GM21526 (cell line): ENCODE results near the gene ANKS1B.
"Not testable (repeated sequence)": the region's sequence is repeated elsewhere in the genome, so short reads cannot be mapped to it uniquely, and the experiment has no call there.

Source experiments
- ATAC-seq: cut with Tn5 transposase; IDR thresholded peaks from one replicate; pipeline ENCODE4 v1.9.1; 2021; ENCODE audit warnings: moderate library complexity; ENCODE audit not compliant: unreplicated experiment, low FRiP score

Gene ANKS1B

DNA sequence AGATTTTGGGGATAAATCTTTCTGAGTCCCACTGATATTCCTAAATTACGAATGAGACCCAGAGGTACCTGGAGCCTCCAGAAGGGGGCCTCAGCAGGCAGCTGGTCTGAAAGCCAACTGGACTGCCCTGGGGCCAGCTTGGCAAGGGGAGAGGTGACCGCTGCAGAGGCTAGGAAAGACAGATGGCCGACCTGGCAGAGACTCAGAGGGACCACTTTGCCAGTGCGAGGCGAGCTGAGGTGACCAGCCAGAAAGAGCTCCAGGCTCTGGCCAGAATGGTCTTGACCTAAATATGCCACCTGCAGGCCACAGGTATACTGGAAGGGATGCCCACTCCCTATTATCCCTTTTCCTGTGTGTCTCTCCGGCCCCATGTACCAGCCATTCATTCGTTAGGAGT lies 594.0 kb downstream of the ANKS1B start:
- no peak for ATAC-seq

DNA sequence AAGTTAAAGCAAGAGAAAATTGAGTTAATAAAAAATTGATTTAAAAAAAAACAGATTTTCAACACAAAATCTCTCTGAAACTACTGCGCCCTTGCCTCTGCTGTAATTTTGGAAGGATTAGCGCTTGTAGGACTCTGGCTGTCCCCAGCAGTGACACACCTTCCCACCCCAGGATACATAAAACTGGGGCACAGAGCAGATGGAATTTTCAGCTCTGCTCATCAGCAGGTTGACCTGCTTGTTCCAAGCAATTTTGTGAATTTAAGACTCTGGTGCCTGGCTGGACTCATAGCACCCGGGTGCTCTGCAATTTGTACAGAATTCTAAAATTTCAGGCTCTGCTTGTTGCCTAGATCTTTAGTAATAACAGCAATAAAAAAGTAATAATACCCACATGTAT lies 595.0 kb downstream of the ANKS1B start:
- ATAC-seq, result no peak

DNA sequence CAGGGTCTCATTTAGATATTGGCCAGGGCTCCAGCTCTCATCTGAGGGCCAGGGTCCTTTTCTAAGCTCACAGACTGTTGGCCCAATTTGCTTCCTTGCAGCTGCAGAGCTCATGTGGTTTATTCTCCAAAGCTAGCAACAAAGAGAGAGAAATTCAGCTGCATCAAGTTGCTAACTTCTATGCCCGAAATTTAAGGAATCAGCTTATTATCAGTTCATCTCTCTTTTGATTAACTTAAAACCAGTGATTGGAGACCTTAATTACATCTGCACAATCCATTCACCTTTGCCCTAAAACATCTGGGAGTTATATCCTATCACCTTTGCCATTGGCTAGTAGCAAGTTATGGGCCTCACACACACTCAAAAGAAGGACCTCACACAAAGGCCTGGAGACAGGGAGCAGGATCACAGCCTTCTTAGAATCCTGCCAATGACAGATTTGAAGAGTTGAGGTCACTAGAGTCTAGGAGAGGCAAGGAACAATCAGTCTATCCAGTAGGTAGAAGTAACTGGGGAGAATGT lies 596.0 kb downstream of the ANKS1B start:
- ATAC-seq, result no peak

DNA sequence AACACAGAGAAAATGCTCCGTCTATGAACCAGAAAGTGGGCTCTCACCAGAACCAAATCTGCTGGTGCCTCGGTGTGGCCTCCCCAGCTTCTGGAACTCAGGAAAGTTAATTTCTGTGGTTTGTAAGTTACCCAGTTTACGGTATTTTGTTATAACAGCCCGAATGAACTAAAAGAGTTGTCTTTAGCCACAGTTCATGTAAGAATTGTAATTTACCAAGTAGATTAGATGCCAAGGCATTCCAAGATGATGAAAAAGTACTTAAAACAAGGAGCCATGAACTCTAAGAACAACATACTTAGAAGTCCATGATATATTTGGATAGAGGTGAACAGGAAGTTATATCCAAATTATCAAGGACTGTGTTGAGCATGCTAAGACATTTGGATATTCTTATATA lies 597.1 kb downstream of the ANKS1B start:
- ATAC-seq, result no peak

DNA sequence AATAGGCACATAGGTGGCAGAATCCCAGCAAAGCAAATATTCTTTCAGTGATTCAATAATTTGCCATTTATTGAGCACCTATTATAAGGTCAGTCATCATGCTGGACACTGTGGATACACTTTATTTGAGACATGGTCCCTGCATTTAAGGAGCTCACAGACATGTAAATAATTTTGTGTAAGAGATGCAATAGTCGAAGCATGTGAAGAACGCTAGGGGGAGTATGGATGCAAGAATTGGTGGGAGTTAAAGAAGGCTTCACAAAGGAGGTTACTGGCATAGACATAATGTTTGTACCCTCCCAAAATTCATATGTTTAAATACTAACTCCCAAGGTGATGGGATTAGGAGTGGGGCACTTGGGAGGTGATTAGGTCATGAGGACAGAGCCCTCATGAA lies 597.8 kb downstream of the ANKS1B start:
- no peak for ATAC-seq

DNA sequence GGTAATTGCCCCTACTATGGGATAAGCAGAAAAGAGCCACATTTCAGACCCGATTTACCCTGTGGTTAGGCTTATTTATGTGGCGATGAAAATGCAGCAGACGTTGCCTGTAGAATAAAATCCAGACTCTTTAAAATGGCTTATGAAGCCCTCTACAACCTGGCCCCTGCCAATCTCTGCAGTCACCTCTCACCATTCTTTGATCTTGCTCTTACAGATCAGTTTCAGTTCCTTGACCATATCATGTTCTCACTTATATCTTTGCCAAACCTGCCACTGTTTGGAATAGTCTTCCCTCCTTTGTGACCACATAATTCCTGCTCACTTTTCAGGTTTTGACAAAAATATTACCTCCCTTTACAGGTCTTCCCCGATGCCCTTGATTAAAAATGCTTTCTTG lies 601.5 kb downstream of the ANKS1B start:
- ATAC-seq, result no peak

DNA sequence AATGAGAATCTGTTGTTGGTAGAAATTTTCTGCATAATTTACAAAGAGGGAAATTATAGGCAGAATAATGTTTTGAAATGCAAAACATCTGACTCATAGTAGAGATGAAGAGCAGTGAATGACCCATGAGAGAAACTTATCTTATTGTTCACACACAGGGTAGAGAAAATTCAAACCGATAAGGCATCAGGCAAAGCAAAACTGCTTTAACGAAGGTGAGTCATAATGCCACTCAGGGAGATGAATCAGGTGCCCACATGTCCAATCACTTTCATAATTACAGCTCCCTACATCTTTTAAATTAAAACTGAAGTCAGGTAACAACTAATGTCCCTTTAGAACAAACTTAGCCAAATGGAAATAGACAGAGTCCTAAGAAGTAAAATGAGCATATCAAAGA lies 602.7 kb downstream of the ANKS1B start:
- ATAC-seq, result peak; percentile 72

DNA sequence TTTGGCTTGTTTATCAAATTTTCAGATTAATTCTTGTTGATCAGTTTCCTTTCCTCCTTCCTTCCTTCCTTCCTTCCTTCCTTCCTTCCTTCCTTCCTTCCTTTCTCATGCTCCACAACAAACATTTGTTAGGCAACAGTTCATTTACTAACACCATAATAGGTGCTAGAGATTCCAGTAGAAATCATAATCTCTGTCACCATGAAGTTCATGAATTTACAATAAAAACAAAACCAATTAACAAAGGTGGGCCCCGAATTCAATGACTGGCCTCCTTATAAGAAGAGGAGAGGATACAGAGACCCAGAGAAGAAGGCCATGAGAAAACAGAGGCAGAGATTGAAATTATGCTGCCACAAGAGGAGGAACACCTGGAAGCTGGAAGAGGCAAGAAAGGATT lies 604.0 kb downstream of the ANKS1B start:
- ATAC-seq, result no peak

DNA sequence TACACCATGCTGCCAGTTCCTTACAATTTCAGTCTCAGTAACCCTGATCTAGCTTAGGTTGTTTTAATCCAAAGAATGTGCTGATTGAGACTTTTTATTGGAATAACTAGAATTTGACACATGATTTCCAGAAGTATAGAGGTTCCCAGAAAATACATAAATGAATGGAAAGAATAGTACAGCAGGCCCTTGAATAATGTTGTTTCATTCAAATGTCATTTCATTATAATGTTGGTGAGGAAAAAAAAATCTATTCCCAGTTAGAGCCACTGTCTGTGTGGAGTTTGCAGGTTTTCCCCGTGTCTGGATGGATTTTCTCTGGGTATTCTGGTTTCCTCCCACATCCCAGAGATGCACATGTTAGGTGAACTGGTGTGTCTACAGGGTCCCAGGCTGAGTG lies 610.7 kb downstream of the ANKS1B start:
- no peak for ATAC-seq

DNA sequence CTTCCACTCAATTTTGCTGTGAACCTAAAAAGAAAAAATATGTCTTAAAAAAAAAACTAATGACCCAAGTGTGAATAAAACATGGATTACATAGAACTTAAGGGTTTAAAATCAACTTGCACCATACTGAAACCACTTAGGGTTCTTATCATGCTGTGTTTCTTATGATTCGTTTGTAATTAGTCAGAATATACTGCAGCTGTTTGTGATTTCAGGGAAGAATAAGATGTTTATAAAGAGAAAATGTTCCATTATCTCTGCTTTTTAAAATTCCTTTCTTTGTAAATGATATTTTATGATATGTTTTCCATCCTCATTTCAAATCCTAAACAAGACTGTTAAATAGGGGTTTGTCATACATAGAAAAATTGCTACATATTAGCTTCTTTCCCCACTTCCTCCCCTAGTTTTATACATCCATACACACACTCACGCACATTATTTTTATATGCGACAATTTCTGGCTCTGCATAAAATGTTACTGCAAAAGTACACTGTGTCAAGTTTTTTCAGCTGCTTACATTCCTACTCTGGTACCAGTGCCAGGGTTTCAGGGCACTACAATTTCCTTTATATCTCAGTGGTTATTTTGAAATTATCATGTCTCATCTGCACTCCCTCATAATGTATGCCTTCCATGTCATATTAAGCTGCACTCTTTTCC lies 612.3 kb downstream of the ANKS1B start:
- no peak for ATAC-seq

DNA sequence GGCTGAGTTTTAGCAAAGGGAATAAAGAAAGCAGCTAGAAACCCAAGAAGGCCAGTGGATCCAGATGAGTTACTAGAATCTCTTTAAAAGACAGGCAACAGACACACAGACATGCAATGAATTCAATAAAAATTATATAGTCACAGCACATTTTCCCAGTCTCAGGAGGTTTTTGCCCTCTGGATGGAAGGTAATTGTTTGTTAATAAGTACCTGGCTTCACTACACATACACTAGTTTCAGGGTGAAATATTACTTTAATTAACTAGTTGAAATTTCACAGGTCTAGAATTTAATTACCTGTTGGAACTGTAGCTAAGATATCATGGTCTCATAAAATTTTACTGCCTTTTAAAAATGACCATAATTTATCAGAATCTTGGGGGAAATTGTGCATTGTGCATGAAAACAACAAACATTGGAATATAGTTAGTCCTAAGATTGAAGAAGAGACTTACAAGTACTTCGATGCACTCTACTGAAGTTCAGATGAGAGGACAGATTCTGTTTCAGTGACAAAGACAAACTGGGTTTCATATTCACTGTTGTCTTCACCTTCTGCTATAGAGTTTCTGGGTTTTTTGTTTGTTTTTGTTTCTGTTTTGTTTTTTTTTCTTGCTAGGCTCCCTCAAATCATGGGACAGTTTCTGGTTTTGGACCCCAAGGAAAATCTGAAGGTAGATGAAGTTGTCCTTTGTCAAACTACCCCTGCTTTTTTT lies 614.2 kb downstream of the ANKS1B start:
- ATAC-seq, result no peak

DNA sequence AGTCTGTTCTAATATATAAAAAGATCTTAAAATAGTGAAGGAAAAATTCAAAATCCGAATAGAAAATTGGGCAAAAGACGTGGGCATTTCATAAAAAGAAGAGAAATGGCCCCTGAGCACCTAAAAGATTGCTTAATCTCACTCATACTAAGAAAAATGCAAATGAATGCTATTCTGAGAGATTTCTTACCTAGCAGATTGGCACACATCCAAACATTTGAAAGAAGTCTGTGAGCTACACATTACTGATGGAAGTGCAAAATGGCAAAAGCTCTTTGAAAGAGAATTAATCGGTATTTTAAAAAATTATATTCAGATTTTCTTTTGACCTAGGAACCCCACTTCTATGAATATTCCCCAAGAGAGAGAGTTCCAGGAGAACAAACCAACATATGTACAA lies 617.6 kb downstream of the ANKS1B start:
- ATAC-seq, result no peak

DNA sequence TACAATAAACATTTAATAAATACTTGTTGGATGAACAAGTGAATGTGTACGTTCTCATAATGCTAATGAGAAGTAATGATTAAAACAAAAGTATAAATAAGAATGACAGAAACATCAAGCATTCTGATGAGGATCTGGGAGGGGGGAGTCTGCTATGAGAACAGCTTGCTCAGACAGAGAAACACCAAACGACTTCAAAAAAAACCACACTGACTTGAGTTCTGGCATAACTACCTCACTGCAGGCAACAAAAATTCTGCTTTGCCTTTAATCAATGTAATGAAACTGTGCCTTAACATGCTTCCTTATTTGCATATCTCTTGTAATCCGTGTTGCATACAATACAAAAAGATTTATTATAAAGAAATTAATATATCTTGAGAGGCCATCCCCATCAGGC lies 632.5 kb downstream of the ANKS1B start:
- ATAC-seq, result no peak

DNA sequence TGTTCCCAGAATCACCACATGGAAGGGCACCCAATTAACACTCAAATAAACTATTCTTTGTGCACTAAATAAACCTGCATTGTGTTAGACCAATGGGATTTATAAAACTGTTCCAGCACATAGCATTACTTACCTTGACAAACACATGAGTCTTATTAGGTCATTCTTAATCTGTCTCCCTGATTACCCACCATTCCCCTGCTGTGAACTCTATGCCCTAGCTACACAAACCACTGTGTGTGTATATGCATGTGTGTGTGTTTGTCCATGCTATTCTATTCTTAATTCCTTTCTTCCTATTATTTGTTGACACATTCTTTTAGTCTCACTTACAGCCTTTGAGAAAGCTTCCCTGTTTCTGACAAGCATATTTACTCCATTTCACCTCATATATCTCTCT lies 640.8 kb downstream of the ANKS1B start:
- no peak for ATAC-seq

DNA sequence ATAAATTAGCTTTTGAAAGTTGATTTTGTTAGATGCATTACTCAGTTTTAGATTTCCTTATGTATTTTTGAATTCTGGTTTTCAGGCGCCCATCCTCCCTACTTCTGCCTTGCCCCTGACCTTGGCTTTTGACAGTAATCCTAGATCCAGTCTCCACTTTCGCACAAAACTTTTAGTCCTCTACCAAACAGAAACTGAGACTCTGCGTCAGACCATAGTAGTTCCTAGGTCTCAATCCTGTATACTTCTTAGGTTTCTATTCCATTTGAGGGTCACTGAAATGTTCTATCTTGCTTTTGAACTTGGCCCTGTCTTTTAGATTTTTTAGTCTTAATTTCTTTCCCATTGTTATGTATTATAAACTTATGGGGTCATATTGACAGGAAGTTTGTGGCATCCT lies 645.1 kb downstream of the ANKS1B start:
- no peak for ATAC-seq

DNA sequence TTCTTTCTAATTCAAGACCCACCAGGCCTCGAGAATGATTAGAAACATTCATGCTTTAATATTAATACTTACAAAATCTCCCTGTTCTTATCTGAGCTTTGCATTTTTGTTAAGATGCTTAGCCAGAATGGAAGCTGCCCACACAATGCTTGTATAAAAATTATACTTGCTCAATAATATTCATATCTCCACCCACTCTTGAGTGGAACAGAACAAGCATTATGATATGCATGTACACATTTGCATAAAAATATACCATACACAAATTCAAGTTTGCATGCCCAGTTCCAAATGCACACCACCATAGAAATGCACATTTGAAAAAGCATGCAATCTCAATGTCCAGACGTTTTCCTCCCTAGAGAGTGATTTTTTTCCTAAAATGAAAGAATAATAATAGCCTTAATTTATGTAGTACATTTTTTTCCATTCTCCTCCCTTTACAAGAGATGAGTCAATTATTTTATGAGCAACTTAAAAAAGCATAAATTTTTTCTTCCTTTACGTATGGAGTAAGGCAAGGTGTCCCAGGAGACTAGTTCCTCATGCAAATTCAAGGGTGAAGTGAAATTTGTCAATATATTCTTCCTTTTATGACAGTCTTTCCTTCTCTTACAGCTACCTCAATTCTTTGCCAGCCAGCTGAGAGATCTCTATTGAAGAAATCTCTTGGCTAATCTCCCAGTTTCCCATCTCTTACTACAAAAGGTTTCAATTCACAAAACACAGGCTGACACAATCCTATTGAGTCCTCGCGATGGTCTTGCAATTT lies 650.3 kb downstream of the ANKS1B start:
- ATAC-seq, result no peak

DNA sequence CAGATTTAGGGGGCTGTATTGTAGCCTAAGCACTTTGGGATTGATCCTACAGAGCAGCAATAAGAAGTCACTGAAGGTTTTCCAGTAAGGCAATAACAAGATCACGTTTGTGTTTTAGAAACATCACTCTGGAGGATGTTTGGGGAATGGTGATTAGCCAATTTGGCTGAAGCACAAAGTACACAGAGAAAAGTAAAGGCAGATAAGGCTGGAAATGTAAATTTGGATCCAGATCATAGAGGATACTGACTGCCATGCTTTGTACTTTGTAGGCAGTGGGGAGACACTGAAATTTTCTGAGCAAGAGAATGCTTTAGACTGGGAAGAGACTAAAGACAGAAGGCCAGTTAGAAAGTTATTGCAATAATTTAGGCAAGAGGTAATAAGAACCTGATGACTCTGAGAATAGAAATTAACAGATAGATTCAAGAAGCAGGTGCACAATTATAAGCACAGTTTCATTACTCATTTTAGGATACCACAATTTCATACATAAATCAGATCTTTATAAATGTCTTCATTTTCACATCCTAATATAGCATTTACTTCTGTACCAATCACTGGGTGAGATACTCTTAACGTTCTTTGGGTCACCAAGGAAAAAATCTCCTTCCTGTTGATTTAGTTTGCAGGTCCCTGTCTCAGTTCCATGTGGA lies 651.7 kb downstream of the ANKS1B start:
- peak; percentile 49 for ATAC-seq

DNA sequence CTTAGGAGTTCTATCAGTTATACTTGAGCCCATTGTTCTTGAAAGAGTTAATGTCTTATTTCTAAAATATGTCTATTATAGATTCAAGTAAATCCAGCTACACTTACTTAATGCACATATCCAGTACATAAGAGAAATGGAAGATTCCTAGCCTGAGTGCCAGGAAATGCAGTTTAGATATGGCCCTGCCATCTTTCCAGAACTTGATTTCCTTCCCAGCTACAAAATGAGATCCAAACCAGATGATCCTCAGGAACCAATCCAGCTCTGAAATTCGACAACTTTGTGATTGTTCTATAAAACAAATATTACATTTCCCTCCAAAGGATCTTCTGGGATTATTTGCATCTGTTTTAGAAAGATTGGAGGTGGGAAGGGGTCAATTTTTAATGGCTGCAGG lies 654.5 kb downstream of the ANKS1B start:
- no peak for ATAC-seq

DNA sequence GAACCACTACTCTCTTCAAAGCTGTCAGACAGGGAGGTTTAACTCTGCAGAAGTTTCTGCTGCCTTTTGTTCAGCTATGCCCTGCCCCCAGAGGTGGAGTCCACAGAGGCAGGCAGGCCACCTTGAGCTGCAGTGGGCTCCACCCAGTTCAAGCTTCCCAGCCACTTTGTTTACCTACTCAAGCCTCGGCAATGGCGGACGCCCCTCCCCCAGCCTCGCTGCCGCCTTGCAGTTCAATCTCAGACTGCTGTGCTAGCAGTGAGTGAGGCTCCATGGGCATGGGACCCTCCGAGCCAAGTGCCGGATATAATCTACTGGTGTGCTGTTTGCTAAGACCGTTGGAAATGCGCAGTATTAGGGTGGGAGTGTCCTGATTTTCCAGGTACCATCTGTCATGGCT lies 663.5 kb downstream of the ANKS1B start:
- not testable (repeated sequence) for ATAC-seq

DNA sequence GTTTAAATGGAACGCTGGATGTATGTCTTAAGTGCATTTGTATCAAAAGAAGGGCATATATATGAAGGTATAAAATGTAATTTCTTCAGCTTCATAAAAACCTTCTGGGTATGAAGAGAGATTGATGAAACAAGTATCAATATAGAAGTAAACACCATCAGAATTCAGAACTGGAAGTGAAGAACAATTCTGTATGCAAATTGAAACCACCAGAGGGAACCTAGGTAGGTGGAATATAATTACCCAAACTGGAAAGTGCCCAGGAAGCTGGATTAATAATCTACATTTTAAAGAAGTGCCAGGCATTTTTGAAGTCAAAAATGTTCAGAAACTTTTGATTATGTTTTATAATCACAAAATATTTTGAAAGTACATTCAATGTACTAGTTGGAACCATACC lies 673.4 kb downstream of the ANKS1B start:
- no peak for ATAC-seq

DNA sequence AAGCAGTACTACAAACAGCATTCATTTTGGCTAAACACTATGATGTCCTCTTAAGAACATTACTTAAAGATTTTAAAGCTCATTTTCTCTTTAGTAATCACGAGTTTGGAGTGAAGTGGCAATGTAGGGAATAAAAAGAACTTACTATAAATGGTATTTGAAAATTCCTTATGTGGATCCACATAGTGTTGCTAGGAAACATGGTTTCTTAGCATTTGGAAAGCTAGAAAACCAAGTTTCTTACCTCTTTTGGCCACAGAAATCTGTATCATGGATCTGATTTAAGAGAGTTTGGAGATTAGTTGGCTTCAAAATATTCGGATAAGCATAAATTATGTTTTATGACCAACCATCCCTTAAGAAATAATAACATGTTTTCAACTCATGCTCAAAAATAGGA lies 674.9 kb downstream of the ANKS1B start:
- no peak for ATAC-seq
